IMR-90 (cell line): Measurements from ENCODE around the gene FCHSD2. TPM values are rescaled to one million over a fixed set of nuclear protein-coding genes. Genes with fewer than 3 reads are reported as not detected.

ENCODE experiments used
- ATAC-seq: fragments of 200-7000 bp; cut with Tn5 transposase; 2 replicates; pipeline ENCODE4 v1.9.1; 2020; ENCODE audit warnings: low read depth, mild to moderate bottlenecking, moderate library complexity
- BruUV-seq: library from RNA; stranded (reverse); fragments of 400-500 nt; replicated peaks from 2 replicates; lab custom pipeline; 2021; lab: Mats Ljungman, UMichigan
- CTCF ChIA-PET: fragments of 300-600 bp; formaldehyde crosslinking; extraction: SDS; loops from one replicate; lab custom pipeline; 2021; ENCODE audit warnings: antibody characterized with exemption; lab: Yijun Ruan, JAX
- POLR2A ChIA-PET: fragments of 300-600 bp; sonication (Branson Sonifier 250); formaldehyde crosslinking; loops from one replicate; lab custom pipeline; 2022; ENCODE audit warnings: antibody characterized with exemption; ENCODE audit not compliant: unreplicated experiment; lab: Charles Lee
- DNase-seq: peaks from one replicate; pipeline ENCODE4 v3.0.0; 2013
- H2AFZ ChIP-seq: replicated peaks from 2 replicates; pipeline ENCODE3; 2013; ENCODE audit warnings: low read length, mild to moderate bottlenecking; ENCODE audit not compliant: poor library complexity
- H2AK5ac ChIP-seq: 2 replicates; pipeline ENCODE4 v1.6.1; 2013; ENCODE audit warnings: low read depth, low read length, inconsistent platforms
- H2AK9ac ChIP-seq: replicated peaks from 2 replicates; pipeline ENCODE3; 2013; ENCODE audit warnings: mild to moderate bottlenecking, low read depth, low read length, moderate library complexity; ENCODE audit not compliant: poor library complexity
- H2BK120ac ChIP-seq: 2 replicates; pipeline ENCODE4 v1.6.1; 2013; ENCODE audit warnings: low read depth, low read length, inconsistent platforms
- H2BK15ac ChIP-seq: 3 replicates; pipeline ENCODE4 v1.6.1; 2013; ENCODE audit warnings: low read depth, low read length, inconsistent platforms
- H2BK20ac ChIP-seq: 2 replicates; pipeline ENCODE4 v1.6.1; 2013; ENCODE audit warnings: low read depth, mild to moderate bottlenecking, inconsistent platforms, low read length, moderate library complexity
- H2BK5ac ChIP-seq: 2 replicates; pipeline ENCODE4 v1.6.1; 2013; ENCODE audit warnings: mild to moderate bottlenecking, low read depth, low read length, inconsistent platforms; ENCODE audit not compliant: poor library complexity, severe bottlenecking
- H3K14ac ChIP-seq: replicated peaks from 2 replicates; pipeline ENCODE4 v1.6.1; 2013; ENCODE audit warnings: low read depth, low read length, inconsistent platforms
- H3K18ac ChIP-seq: 2 replicates; pipeline ENCODE4 v1.6.1; 2013; ENCODE audit warnings: low read depth, low read length, control low read depth
- H3K23ac ChIP-seq: 2 replicates; pipeline ENCODE4 v1.6.1; 2013; ENCODE audit warnings: low read depth, low read length, inconsistent platforms
- H3K27ac ChIP-seq: 2 replicates; pipeline ENCODE4 v1.5.1; 2013; ENCODE audit warnings: mild to moderate bottlenecking, control low read depth, low read length; ENCODE audit not compliant: insufficient read depth
- H3K27me3 ChIP-seq: 2 replicates; pipeline ENCODE4 v1.6.1; 2013; ENCODE audit warnings: low read length; ENCODE audit not compliant: control insufficient read depth, insufficient read depth
- H3K36me3 ChIP-seq: 2 replicates; pipeline ENCODE4 v1.6.1; 2013; ENCODE audit warnings: low read length, mixed read lengths; ENCODE audit not compliant: control insufficient read depth, insufficient read depth
- H3K4ac ChIP-seq: 2 replicates; pipeline ENCODE4 v1.6.1; 2013; ENCODE audit warnings: low read depth, low read length, inconsistent platforms
- H3K4me1 ChIP-seq: 2 replicates; pipeline ENCODE4 v1.6.1; 2013; ENCODE audit warnings: low read length, mixed read lengths; ENCODE audit not compliant: control insufficient read depth, insufficient read depth
- H3K4me2 ChIP-seq: 2 replicates; pipeline ENCODE4 v1.6.1; 2013; ENCODE audit warnings: low read depth, mild to moderate bottlenecking, control low read depth, low read length, moderate library complexity
- H3K4me3 ChIP-seq: 2 replicates; pipeline ENCODE4 v1.5.1; 2013; ENCODE audit warnings: low read depth, mild to moderate bottlenecking, control low read depth, low read length, moderate library complexity; ENCODE audit not compliant: insufficient read depth
- H3K56ac ChIP-seq: 2 replicates; pipeline ENCODE4 v1.6.1; 2013; ENCODE audit warnings: low read length, inconsistent platforms; ENCODE audit not compliant: insufficient read depth; ENCODE audit errors: extremely low read depth
- H3K79me1 ChIP-seq, 2 experiments: 2 replicates each; pipeline ENCODE4 v1.6.1; 2013; ENCODE audit warnings: low read length in 2 of 2, inconsistent platforms in 1 of 2, low read depth in 1 of 2
- H3K9ac ChIP-seq: 2 replicates; pipeline ENCODE4 v1.6.1; 2013; ENCODE audit warnings: low read depth, low read length, control low read depth
- H3K9me1 ChIP-seq: 2 replicates; pipeline ENCODE4 v1.6.1; 2013; ENCODE audit warnings: low read length, inconsistent platforms; ENCODE audit not compliant: insufficient read depth
- H3K9me3 ChIP-seq: 2 replicates; pipeline ENCODE4 v1.6.1; 2013; ENCODE audit warnings: low read length; ENCODE audit not compliant: control insufficient read depth, insufficient read depth
- H4K20me1 ChIP-seq: 2 replicates; pipeline ENCODE4 v1.6.1; 2013; ENCODE audit warnings: low read length, inconsistent platforms; ENCODE audit not compliant: insufficient read depth
- H4K5ac ChIP-seq: 2 replicates; pipeline ENCODE4 v1.6.1; 2013; ENCODE audit warnings: mild to moderate bottlenecking, low read depth, low read length, control low read depth
- H4K8ac ChIP-seq, 2 experiments: 2 replicates each; pipeline ENCODE4 v1.6.1; 2013; ENCODE audit warnings: low read depth in 2 of 2, low read length in 2 of 2, control low read depth in 1 of 2, inconsistent platforms in 1 of 2
- H4K91ac ChIP-seq: 2 replicates; pipeline ENCODE4 v1.6.1; 2013; ENCODE audit warnings: low read depth, low read length, inconsistent platforms; ENCODE audit not compliant: insufficient read depth
- MAFK ChIP-seq: IDR thresholded peaks from 2 replicates; pipeline ENCODE4 v1.6.1; 2012; ENCODE audit warnings: low read depth, low read length, improper control_type of control experiment
- dilution Hi-C: fragments of 300-500 bp; cut with HindIII; formaldehyde crosslinking; loops from one replicate; pipeline ENCODE4 v1.14.3; 2018; ENCODE audit warnings: low sequenced_read_pairs; ENCODE audit not compliant: unreplicated experiment
- in situ Hi-C: fragments of 300-500 bp; cut with MboI; formaldehyde crosslinking; loops from 3 replicates; pipeline ENCODE4 v1.14.3; 2019; ENCODE audit warnings: low sequenced_read_pairs, inconsistent platforms, mixed read lengths
- intact Hi-C: fragments of 100-400 bp; cut with micrococcal nuclease; formaldehyde crosslinking; loops from 2 replicates; pipeline ENCODE4 v1.10.0; 2022
- polyA plus RNA-seq, 3 experiments: library from polyadenylated mRNA; depleted of rRNA; stranded (reverse); fragments of >200 nt; gene quantifications; 2 replicates each; pipeline ENCODE4 v1.2.3, GENCODE V29; 2012; ENCODE audit warnings: low replicate concordance in 1 of 3
- total RNA-seq: library from RNA; depleted of rRNA; stranded (reverse); fragments of >200 nt; gene quantifications from 2 replicates; pipeline ENCODE4 v1.2.3, GENCODE V29; 2012
- TF ChIP-seq, protein P1 (sequence below): fragments of 150-350 bp; IDR thresholded peaks from 2 replicates; pipeline ENCODE4 v1.6.1; 2016; ENCODE audit warnings: low read depth, mild to moderate bottlenecking, low read length, moderate library complexity, borderline replicate concordance

The FCHSD2 gene
- total and polyA plus RNA-seq, 2 of the 4 experiments (the other 2 are of a cell fraction), result 5.9 to 18.7 TPM

DNA sequence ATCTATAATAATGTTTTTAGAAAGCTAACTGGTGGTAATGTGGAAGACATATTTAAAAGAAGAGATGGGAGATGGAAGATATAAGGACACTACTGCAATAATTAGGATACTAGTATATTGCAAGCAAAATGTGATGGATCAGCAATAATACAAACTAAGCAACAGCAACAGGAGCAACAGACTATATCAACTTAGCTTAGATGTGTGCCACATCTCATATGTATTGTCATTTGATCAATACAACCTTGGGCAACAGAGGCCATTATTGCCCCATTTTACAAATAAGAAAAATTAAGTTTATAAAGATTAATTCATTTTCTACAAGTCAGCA, 4.2 kb downstream of the FCHSD2 start:
- peaks cover 12% of the 10 kb centered on the region for H3K9me1 ChIP-seq
- peaks cover 23% of the 10 kb centered on the region for H4K20me1 ChIP-seq
- H2AFZ ChIP-seq, result no peak overlapping the region
- no peak overlapping the region for H2BK120ac ChIP-seq
- dilution Hi-C loops, result no loop called here
- intact Hi-C loops, result no loop called here
- no peak overlapping the region for H3K4me2 ChIP-seq
- no peak overlapping the region for H3K56ac ChIP-seq
- in situ Hi-C loops, result no loop called here
- no peak overlapping the region for H2AK9ac ChIP-seq
- no peak overlapping the region for H4K5ac ChIP-seq
- no peak overlapping the region for H3K9ac ChIP-seq
- no TSS peak for BruUV-seq
- H3K4ac ChIP-seq, result no peak overlapping the region
- no peak overlapping the region for H2BK5ac ChIP-seq
- ChIA-PET POLR2A (no interaction called here), CTCF (no interaction called here)
- ATAC-seq (no peak), DNase-seq (no peak)
- no peak overlapping the region for H2BK20ac ChIP-seq
- H3K18ac ChIP-seq, result no peak overlapping the region
- no peak overlapping the region for H2AK5ac ChIP-seq
- H3K27me3 ChIP-seq, result no peaks in the 10 kb centered on the region
- H3K14ac ChIP-seq, result no peak overlapping the region
- no peaks in the 10 kb centered on the region for H3K9me3 ChIP-seq
- no peak overlapping the region for H3K27ac ChIP-seq
- peaks cover 13 to 62% of the 10 kb centered on the region in 2 experiments for H3K79me1 ChIP-seq
- H3K4me3 ChIP-seq, result no peak overlapping the region
- H3K4me1 ChIP-seq, result peaks cover 6% of the 10 kb centered on the region; the same call in 1 of the 2 replicates
- H3K23ac ChIP-seq, result 0 out of 2 replicates have a peak overlapping the region, but pooled peaks have one; percentile 24
- no peak overlapping the region for H2BK15ac ChIP-seq
- peaks cover 5% of the 10 kb centered on the region for H3K36me3 ChIP-seq
- H4K91ac ChIP-seq, result no peak overlapping the region
- peak; percentile 87 for TF ChIP-seq MAFK
- TF ChIP-seq, protein P1, sequence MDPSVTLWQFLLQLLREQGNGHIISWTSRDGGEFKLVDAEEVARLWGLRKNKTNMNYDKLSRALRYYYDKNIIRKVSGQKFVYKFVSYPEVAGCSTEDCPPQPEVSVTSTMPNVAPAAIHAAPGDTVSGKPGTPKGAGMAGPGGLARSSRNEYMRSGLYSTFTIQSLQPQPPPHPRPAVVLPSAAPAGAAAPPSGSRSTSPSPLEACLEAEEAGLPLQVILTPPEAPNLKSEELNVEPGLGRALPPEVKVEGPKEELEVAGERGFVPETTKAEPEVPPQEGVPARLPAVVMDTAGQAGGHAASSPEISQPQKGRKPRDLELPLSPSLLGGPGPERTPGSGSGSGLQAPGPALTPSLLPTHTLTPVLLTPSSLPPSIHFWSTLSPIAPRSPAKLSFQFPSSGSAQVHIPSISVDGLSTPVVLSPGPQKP, result no peak
- H4K8ac ChIP-seq, result no peak overlapping the region
